ENCODE data around the gene DDX1. TPM values are rescaled to one million over a fixed set of nuclear protein-coding genes. Genes with fewer than 3 reads are reported as not detected.

The DDX1 gene
- total RNA-seq, 1 donor from 2014 or later = 60.4 TPM

DNA sequence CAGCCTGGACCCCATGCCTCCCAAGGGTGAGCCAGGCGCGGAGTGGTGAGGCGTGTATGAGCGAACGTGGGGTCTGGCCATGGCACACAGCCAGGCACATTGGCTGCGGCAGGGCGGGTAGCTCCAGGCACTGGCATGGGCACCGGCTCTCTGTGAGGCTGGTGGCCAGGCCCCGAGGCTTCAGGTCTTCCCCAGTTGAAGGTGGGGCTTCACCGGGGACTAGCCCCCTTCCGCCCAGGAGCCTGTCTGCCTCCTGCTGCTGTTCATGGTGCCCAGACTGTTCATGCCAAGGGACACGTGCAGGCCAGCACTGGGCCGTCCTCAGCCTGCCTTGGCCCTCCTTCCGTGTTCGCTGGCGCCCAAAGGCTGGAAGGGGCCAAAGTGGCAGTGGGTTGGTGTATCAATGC, 26.8 kb downstream of the DDX1 start:
- no peak overlapping the region for H3K27ac ChIP-seq
- no peak overlapping the region for H3K4me3 ChIP-seq
- DNase-seq (no peak), ATAC-seq (no peak)
- H3K36me3 ChIP-seq = peaks cover 100% of the 10 kb centered on the region
- intact Hi-C loops (cut with DNase I) = no loop called here
- H3K27me3 ChIP-seq (ENCODE audit: low read depth) = no peaks in the 10 kb centered on the region
- H3K4me1 ChIP-seq = no peaks in the 10 kb centered on the region
- H3K9me3 ChIP-seq = no peaks in the 10 kb centered on the region
- TF ChIP-seq, protein P1, sequence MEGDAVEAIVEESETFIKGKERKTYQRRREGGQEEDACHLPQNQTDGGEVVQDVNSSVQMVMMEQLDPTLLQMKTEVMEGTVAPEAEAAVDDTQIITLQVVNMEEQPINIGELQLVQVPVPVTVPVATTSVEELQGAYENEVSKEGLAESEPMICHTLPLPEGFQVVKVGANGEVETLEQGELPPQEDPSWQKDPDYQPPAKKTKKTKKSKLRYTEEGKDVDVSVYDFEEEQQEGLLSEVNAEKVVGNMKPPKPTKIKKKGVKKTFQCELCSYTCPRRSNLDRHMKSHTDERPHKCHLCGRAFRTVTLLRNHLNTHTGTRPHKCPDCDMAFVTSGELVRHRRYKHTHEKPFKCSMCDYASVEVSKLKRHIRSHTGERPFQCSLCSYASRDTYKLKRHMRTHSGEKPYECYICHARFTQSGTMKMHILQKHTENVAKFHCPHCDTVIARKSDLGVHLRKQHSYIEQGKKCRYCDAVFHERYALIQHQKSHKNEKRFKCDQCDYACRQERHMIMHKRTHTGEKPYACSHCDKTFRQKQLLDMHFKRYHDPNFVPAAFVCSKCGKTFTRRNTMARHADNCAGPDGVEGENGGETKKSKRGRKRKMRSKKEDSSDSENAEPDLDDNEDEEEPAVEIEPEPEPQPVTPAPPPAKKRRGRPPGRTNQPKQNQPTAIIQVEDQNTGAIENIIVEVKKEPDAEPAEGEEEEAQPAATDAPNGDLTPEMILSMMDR (IDR thresholded peaks at IDR 0.05) = no peak

DNA sequence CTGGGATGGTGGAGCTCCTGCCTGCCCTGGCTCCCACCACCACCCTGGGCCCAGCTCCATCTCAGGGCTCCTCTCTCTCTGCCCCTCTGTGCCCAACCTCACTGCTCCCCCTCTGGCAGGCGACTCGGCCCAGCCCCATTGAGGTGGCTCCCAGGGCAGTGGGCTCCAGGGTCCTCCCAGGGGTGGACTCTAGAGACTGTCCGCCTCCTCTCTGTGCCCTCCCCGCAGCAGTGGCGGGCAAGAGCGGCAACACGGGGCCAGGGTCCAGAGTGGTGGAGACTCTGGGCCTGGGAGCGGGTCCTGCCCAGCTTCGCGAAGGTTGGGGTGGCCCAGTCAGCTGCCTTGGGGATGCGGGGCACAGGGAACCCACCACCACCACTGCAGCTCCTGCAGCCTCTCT, 27.4 kb downstream of the DDX1 start:
- intact Hi-C loops (cut with DNase I) = no loop called here
- Histone ChIP-seq H3K27ac (no peak overlapping the region), H3K27me3 (ENCODE audit: low read depth) (no peaks in the 10 kb centered on the region), H3K36me3 (peaks cover 100% of the 10 kb centered on the region), H3K9me3 (no peaks in the 10 kb centered on the region), H3K4me1 (no peaks in the 10 kb centered on the region), H3K4me3 (no peak overlapping the region)
- no peak for DNase-seq
- ATAC-seq = no peak
- TF ChIP-seq, protein P1 (IDR thresholded peaks at IDR 0.05) = no peak

DNA sequence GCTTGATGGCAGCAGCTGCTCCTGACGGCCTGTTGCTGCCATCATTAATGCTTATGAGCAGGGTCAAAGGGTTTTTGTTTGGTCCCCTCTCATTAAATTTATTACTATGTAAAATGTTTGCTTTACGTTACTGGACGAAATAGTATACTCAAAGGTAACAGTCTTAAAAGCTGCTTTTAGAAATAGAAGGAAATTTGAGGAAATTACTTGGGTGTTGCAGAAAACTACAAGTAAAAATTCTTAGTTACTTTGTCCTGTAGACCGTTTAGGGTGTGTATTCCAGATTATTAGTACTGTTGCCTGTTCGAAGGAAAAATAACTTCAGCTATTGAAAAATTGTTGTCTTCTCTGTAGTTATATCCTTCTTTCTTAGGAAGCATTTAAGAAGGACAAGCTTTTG, 27.8 kb downstream of the DDX1 start:
- intact Hi-C loops (cut with DNase I) = no loop called here
- ATAC-seq = no peak
- peaks cover 100% of the 10 kb centered on the region for H3K36me3 ChIP-seq
- no peaks in the 10 kb centered on the region for H3K27me3 ChIP-seq (ENCODE audit: low read depth)
- H3K4me3 ChIP-seq = no peak overlapping the region
- DNase-seq = no peak
- H3K4me1 ChIP-seq = no peaks in the 10 kb centered on the region
- TF ChIP-seq, protein P1 (IDR thresholded peaks at IDR 0.05) = no peak
- no peaks in the 10 kb centered on the region for H3K9me3 ChIP-seq
- H3K27ac ChIP-seq = no peak overlapping the region

DNA sequence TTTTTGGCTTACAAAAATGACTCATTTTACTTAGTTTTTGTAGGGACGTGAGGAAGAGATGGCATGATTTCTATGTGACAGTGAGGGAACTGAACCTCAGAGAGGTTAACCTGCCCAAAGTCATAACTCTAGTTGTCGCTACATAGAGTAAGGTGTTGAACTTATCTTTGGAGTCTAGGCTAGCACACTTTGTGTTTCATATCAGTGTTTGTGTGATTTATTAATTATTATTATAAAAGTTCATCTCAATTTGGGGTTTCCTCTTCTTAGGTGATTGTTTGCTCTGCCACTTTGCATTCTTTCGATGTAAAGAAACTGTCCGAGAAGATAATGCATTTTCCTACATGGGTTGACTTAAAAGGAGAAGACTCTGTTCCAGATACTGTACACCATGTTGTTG, 28.3 kb downstream of the DDX1 start:
- Histone ChIP-seq H3K9me3 (no peaks in the 10 kb centered on the region), H3K4me1 (no peaks in the 10 kb centered on the region), H3K27me3 (ENCODE audit: low read depth) (no peaks in the 10 kb centered on the region), H3K27ac (no peak overlapping the region), H3K36me3 (peaks cover 100% of the 10 kb centered on the region), H3K4me3 (no peak overlapping the region)
- no peak for DNase-seq
- intact Hi-C loops (cut with DNase I) = no loop called here
- TF ChIP-seq, protein P1 (IDR thresholded peaks at IDR 0.05) = no peak
- no peak for ATAC-seq

DNA sequence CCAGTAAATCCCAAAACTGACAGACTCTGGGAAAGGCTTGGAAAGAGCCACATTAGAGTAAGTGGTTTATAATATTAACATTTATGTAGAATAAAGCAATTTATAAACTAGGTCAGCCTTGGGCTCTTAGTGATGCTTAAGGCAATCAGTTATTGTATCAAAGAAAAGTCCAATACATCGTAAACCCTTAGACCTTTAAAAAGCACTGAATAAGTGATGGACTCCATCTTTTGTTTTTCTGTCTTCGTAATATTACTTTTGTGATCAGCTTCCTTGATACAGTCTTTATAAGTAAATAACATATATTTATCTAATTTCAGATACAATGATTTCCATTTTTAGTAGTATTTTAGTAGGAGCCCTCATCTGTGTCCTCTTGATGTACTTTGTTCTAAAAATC, 28.7 kb downstream of the DDX1 start:
- H3K9me3 ChIP-seq = no peaks in the 10 kb centered on the region
- no peak for ATAC-seq
- TF ChIP-seq, protein P1 (IDR thresholded peaks at IDR 0.05) = no peak
- no peaks in the 10 kb centered on the region for H3K27me3 ChIP-seq (ENCODE audit: low read depth)
- H3K4me1 ChIP-seq = no peaks in the 10 kb centered on the region
- no peak overlapping the region for H3K4me3 ChIP-seq
- intact Hi-C loops (cut with DNase I) = no loop called here
- no peak overlapping the region for H3K27ac ChIP-seq
- H3K36me3 ChIP-seq = peaks cover 99% of the 10 kb centered on the region
- no peak for DNase-seq
